Activated CD8-positive, alpha-beta memory T cell treated with anti-CD3 and anti-CD28 coated beads, Interleukin-2, amount 50 U/mL, for 4 hours (primary cell): Measurements from ENCODE around the gene NCAM2.

Experiments used
- DNase-seq: peaks from one replicate; pipeline ENCODE4 v3.0.0-alpha.2; 2020

Gene NCAM2

GRCh38 chr21:21179619-21180298 lies 181.6 kb downstream of the NCAM2 start:
- DNase-seq, result no peak

DNA sequence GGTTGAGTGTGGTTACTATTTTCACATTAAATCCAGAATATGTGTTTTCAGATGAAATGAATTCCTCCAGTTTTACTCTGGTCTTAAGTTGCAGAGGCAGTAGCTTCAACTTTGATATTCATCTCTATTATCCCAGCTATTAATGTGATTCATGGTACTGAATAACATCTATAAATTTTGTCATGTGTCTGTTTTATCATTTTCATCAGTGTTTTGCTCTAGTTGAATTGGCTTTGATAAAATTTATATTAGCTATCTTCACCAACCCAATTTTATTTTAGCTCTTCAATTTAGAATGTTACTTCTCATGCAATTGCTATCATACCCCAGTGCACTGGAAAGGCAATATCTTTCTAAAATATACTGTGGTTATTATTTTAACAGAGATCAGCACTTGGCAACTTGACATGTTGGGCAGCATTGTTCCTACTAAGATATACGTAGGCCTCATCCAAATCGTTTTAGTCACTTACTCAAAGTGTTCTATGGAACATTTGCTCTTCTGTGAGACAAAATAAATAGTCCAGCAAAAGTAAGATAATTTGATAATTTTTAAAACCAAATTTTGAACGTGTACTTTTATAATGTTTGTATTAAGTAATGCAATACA lies 184.3 kb downstream of the NCAM2 start:
- no peak for DNase-seq

GRCh38 chr21:21183092-21183491 lies 184.9 kb downstream of the NCAM2 start:
- DNase-seq, result no peak

DNA sequence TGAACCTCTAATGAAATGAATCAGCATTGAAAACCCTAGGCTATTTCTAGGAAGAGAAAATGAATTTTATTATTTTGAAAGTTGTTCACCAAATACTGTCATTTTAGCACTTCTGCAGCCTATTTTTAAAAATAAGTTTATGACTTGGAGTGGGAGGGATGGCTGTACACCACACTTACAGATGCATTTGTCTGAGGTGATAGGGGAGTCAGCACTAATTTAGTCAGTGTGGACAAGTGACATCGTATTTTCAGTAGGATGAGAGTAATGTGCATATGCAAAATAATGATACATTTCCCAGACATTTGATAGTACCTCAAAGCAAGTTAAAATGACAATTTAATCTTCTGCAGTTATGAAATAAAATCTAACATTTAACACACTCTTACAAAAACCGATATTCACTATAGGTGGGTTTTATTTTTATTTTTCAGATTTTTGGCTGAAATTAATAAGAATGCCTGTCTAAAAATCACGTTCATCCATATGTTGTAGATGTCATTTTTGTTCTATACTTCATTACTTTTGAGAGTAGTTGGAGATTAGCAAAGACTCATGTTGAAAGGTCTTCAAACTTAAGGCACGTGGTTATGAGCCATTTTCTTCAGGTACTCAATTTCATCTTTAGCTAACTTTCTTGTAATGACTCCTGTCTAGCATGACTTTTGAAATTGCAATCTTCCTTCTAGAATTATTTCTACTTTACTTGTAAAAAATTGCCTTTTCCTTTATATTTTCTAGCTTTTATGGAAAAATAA lies 186.7 kb downstream of the NCAM2 start:
- DNase-seq, result no peak

GRCh38 chr21:21187579-21187978 lies 189.4 kb downstream of the NCAM2 start:
- no peak for DNase-seq

GRCh38 chr21:21188513-21189195 lies 190.4 kb downstream of the NCAM2 start:
- DNase-seq, result no peak

DNA sequence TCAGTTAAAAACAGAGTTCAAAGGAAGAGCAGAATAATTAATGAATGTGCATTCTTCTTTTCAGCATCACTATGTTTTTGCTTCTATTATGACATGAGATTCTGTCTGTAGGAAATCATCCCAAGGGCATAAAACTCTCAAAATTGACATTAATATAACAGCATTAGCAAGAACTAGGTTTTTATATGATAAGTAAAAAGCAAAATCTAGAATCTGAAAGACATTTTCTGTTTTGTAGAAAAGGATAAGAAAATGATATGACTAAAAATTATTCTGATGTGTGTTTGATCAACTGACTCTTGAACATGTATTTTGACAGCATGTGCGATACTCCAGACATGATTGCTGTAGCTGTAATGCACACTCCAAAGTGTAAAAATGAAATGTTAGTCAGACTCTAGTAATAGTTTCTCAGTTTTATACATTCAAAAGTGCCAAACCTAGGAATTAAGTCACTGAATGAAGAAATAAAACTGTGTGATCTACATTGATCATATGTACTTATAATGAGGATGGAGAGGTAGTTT lies 197.3 kb downstream of the NCAM2 start:
- no peak for DNase-seq

GRCh38 chr21:21196087-21196486 lies 197.9 kb downstream of the NCAM2 start:
- DNase-seq, result no peak

DNA sequence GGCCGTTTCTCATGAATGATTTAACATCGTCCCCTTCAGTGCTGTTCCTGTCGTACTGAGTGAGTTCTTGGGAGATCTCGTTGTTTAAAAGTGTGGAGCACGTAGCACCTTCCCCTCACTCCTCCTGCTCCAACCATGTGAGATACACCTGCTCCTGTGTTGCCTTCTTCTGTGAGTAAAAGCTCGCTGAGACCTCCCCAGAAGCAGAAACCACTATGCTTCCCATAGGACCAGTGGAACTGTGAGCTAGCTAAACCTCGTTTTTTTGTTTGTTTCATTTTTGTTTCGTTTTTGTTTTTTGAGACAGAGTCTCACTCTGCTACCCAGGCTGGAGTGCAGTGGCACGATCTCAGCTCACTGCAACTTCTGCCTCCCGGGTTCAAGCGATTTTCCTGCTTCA lies 198.6 kb downstream of the NCAM2 start:
- DNase-seq, result no peak

DNA sequence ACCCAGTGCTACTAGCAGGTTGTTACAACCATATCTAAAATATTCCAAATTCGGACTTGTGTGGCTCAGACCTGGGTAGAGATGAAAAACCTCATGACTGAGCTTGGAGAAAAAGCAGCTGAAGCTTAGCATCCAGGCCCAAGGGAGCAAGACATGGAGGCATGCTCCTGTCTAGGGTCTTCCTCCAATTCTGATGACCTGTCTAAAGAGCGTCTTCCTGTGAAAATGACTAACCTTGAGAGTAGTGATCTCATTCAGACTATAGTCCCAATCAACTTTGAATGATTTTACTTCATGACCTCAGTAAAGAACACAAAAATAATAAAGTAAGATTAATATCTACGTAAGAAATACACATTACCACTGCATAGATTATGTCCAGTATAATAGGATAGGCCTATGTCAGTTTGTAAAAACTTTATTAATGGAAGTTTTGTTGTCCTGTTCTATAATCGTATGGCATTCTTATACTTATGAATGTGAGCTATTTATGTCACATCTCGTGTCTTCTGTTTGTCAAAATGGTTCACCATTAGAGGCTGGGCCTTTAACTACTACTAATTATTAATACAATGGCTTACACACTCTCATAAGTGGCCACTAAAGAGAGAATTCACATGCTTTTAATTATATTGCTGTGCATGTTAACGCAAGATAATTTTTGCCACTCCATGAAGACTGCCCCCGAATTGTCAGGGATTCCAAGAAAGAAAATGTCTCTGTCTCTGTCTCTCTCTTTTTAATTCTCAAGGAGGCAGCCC lies 201.3 kb downstream of the NCAM2 start:
- DNase-seq, result no peak

GRCh38 chr21:21200103-21200938 lies 202.1 kb downstream of the NCAM2 start:
- DNase-seq, result no peak

DNA sequence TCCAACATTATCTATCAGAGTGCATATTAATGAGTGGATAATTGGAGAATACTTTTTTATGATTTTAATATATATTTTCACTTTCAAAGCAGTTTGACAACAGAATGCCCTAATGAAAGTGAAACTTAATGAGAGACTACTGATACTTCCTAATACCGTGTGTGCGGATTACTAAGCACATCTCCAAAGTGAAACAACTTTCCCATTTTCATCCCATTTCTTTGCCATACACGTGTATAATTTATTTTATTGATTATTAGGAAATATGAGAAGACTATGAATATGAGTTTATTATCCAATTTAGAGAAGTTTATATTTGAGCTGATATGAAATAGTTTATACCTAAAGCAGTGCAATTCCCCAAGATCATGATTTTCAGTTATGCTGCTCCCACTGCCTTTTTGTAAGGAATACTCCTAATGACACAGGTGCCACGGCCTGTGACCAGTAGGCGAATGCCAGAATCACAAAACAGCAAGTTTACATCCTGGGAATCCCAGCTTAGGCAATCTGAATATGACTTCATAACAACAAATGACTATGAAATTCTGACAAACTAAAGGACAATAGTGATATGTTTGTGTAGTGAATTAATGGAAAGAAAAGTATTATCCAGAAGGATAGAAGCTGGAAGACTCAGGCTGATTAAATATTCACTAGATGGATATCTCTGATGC lies 202.9 kb downstream of the NCAM2 start:
- no peak for DNase-seq

- DNase-seq, result no peak
Measured at GRCh38 chr21:21203822-21204339, 205.7 kb downstream of the NCAM2 start.

DNA sequence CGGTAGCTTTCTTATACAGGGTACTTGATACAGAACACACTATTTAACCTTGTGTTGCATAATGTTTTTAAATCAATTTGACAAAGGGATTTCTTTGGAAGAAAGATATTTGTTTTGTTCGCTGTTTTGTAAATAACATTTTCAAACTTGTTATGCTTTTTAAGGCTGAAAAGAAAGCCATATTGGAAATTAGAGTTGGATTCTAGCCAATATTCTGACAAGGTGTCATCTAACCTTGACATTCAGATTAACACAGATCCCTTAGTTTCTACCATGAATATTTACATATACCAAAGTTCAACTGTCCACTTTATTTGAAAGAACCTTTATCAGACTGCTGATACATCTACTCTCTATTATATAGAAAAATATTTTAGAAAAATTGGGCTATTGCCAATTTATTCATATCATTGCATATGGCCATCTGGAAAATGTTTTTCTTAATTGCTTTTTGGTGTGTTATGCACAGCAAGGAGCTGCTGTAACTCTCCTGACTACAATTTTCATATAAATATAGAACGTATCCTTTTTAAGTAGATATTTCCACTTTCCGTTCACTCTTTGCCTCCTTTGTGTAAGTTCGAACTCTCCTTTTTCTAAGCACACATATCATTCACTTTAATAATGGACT lies 206.3 kb downstream of the NCAM2 start:
- no peak for DNase-seq

DNA sequence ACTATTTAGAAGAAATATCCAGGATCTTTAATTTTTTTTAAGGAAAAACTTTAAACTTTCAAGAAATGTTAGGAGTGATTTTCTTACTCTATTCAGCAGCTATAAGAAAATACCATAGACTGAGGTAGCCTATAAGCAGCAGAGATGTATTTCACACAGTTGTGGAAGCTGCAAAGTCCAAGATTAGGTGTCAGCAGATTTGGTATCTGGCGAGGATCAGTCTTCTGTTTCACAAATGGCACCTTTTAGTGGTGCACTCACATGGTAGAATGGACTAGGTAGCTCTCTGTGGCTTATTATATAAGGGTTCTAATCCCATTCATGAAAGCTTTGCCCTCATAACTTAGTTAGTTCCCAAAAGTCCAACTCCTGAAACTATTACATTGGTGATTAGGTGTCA lies 207.4 kb downstream of the NCAM2 start:
- DNase-seq, result no peak

- DNase-seq, result no peak
Measured at GRCh38 chr21:21210552-21210951, 212.3 kb downstream of the NCAM2 start.

GRCh38 chr21:21213297-21213696 lies 215.1 kb downstream of the NCAM2 start:
- no peak for DNase-seq

- no peak for DNase-seq
Measured at GRCh38 chr21:21216047-21216446, 217.8 kb downstream of the NCAM2 start.

GRCh38 chr21:21226472-21226871 lies 228.3 kb downstream of the NCAM2 start:
- no peak for DNase-seq

- DNase-seq, result no peak
Measured at GRCh38 chr21:21230672-21231071, 232.5 kb downstream of the NCAM2 start.
